ENCODE data around the gene TAF15.

TAF15 gene

DNA sequence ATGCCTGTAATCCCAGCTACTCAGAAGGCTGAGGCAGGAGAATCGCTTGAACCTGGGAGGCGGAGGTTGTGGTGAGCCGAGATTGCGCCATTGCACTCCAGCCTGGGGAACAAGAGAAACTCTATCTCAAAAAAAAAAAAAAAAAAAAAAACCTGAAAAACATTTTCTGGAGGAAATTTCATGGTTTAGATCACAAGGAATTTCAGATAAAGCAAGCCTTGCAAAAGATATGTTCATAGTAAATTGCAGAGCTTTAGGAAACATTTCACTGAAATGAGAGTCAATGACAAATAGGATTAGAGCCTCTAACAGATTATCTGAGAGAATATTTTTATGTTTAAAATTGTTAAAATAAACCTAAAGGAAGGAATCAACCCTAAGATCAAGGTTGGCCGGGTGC is 3.2 kb downstream of the TAF15 start:
- no peak for DNase-seq (ENCODE audit: extremely low spot score, insufficient read length, low read depth)
- FAIRE-seq: no peak

- DNase-seq (ENCODE audit: extremely low spot score, insufficient read length, low read depth) (no peak), FAIRE-seq (no peak)
Measured at GRCh38 chr17:35816723-35817122, 7.4 kb downstream of the TAF15 start.

DNA sequence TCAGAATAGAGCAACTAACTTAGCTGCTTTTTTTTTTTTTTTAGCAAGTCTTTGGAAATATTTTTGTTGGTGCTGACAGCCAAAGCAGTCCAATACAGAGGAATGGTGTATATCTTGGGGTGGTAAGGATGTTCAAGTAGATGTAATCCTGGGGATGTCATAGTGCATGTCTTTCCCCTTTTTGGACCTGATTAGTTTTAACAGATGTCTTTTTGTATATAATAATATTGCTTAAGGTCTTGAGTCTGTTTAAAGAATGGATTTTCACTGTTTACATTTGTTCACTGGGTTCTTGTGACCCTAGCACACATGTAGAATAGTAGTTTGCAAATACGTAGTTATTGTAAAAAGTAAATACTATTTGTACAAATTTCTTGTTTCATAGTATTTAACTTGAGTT is 7.9 kb downstream of the TAF15 start:
- DNase-seq (ENCODE audit: extremely low spot score, insufficient read length, low read depth) (no peak), FAIRE-seq (no peak)

DNA sequence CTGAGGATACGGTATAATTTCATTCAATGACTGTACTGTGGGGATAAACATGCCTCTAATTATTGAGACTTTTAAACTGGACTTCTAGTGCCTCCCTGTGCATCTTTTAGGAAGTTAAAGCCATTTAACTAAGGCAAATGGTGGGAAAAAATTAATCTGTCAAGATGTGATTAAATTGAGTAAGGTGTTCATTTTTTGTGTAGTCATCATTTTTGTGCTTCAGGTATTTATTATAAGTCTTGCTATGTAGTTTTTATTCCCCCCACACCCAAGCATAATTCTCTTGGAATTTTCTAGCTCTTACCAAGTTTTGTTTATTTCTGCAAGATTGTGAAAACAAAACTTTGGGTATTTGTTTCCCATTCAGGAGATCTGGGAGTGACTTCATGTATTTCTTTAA is 10.2 kb downstream of the TAF15 start:
- FAIRE-seq: no peak
- DNase-seq (ENCODE audit: extremely low spot score, insufficient read length, low read depth): no peak

DNA sequence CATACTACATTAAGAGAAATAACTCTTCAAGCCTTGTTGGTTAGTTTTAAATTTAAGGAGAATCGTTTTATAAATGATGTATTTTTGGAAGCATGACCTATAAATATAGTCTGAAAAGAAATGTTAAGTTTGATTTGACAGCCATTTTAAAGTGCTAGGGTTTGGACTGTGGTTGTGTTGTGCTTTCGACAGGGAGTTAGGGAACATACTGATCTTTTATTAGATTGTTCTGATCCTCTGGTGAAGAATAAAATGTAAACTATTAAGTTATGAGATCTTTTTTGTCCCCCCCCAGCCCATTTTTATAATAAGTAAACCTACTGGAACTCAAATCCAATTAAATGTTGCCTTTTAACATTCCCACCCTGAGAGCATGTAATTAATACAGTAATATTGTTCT is 12.0 kb downstream of the TAF15 start:
- FAIRE-seq: no peak

GRCh38 chr17:35825206-35825605 is 15.9 kb downstream of the TAF15 start:
- no peak for FAIRE-seq
- no peak for DNase-seq (ENCODE audit: extremely low spot score, insufficient read length, low read depth)

More for the DNA sequence above, 12.0 kb downstream of the TAF15 start:
- DNase-seq (ENCODE audit: extremely low spot score, insufficient read length, low read depth): no peak

DNA sequence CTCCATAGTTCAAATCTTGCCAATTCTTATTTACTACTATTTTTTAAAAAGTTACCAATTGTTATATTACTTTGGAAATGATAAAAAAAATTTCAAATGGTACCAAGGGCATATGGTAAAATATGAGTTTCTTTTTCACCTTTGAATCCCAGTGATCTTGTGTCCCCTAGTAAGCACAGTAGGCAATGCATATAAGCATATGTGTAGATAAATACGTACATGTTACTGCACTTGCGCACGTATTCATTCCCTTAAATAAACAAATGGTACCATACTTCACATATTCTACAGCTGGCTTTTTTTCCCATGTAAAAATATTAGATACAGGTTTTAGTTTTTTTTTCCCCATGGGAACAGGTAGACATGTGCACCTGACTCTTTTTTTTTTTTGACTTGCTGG is 31.8 kb downstream of the TAF15 start:
- DNase-seq (ENCODE audit: extremely low spot score, insufficient read length, low read depth): no peak
- FAIRE-seq: no peak

- FAIRE-seq: no peak
- no peak for DNase-seq (ENCODE audit: extremely low spot score, insufficient read length, low read depth)
Measured at GRCh38 chr17:35841505-35841904, 32.2 kb downstream of the TAF15 start.

DNA sequence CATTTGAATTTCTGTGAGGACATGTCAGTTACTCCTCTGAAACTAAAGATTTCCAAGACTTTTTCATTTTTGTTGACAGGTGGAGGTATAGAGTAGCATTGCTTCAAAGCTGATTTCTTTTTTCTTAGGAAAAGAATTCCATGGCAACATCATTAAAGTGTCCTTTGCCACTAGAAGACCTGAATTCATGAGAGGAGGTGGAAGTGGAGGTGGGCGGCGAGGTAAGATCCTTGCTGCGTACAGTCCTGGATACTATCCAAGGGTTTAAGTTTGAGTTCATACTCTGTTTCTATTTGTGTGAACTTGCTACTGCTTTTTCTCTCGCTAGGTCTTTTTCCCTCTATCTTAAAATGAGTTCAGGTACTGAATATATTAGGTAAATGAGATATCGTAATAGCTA is 33.0 kb downstream of the TAF15 start:
- DNase-seq (ENCODE audit: extremely low spot score, insufficient read length, low read depth): no peak
- FAIRE-seq: no peak

GRCh38 chr17:35843698-35844097 is 34.4 kb downstream of the TAF15 start:
- no peak for DNase-seq (ENCODE audit: extremely low spot score, insufficient read length, low read depth)

DNA sequence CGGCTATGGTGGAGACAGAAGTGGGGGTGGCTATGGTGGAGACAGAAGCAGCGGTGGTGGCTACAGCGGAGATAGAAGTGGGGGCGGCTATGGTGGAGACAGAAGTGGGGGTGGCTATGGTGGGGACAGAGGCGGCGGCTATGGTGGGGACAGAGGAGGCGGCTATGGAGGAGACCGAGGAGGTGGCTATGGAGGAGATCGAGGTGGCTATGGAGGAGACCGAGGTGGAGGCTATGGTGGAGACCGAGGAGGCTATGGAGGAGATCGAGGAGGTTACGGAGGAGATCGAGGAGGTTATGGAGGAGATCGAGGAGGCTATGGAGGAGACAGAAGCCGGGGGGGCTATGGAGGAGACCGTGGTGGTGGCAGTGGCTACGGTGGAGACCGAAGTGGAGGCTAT is 35.3 kb downstream of the TAF15 start:
- DNase-seq (ENCODE audit: extremely low spot score, insufficient read length, low read depth) (no peak), FAIRE-seq (no peak)

More at GRCh38 chr17:35843698-35844097, 34.4 kb downstream of the TAF15 start:
- no peak for FAIRE-seq

DNA sequence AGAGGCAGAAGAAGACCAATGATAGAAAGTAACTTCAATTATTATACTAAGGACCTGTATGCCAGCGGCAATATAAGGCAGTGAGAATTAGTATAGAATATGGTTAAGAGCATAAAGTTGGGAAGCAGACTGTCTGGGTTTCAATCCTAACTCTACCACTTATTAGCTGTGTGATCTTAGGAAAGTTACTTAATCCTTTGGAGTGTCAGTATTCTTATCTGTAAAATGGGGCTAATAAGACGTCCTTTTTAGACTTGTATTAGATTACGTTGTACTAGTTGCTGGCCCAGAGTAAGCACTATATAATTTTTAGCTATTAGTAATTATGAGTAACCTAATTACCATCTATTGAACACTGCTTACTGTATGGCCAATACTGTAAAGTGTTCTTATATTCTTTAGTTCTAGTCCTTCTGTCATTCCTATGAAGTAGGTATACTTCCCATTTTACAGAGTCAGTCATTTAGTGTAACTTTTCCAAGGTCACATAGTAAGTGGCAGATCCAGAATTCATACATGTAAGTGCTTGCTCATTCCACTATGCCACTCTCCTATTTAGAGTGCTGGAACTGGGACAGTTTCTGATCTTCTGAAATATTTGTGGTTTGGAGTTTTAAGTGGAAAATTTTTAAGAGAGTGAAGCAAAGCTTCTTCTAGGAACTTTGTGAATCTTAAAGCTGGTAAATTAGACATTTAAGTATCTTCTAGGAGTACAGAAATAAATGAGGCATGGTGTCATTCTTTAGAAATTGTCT is 36.9 kb downstream of the TAF15 start:
- no peak for FAIRE-seq

DNA sequence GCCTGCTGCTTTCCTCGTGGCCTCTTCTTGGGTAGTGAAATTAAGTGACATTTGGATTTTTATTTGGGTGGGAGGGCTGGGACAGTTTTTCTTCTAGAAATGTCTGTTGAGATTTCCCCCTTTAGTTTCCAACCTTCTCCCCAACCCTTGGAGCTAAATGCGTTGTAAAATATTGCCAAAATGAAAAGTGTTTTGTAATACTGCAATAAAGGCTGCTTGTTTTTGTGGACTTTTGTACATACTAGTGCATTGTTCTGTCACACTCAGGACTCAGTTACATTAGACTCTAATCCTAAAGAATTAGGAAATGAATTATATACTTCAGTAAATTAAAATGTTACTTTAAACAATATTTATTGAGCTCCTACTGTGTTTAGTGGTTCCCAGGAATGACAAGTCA is 37.7 kb downstream of the TAF15 start:
- DNase-seq (ENCODE audit: extremely low spot score, insufficient read length, low read depth) (no peak), FAIRE-seq (no peak)

More for the DNA sequence above, 36.9 kb downstream of the TAF15 start:
- no peak for DNase-seq (ENCODE audit: extremely low spot score, insufficient read length, low read depth)

DNA sequence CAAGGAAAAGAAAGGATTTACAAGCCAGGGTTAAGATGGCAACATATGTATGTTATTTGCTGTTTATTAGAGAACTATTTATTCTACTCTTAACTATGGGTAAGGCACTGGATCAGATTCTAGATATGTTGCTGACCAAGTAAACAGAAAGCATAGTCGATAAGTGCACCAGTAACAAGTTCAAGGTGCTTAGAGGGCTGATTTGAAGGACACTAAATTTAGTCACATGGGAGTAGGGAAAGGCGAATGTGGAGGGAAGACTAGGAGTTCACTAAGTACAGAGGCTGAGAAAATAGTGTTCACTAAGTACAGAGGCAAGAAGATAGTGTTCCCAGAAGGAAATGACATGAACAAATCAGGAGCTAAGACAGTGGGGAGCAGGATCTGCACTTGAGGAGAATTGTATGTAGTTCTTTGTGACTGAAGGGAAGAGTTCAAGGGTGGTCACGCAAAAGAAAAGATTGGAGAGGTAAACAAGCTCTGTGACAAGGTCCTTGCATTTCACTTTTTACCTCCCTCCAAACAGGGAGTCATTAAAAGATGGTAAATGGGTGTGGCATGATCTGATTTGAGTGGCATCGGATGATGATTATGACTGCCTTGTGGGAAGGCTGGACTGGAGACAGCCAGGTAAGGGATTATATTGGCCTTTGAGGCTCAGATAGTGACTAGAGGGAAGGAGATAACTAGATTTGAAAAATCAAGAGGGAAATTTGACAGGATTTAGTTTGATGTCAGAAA is 38.5 kb downstream of the TAF15 start:
- FAIRE-seq: no peak
- no peak for DNase-seq (ENCODE audit: extremely low spot score, insufficient read length, low read depth)

GRCh38 chr17:35849469-35850348 is 40.4 kb downstream of the TAF15 start:
- DNase-seq (ENCODE audit: extremely low spot score, insufficient read length, low read depth) (peak; percentile 35), FAIRE-seq (no peak)

DNA sequence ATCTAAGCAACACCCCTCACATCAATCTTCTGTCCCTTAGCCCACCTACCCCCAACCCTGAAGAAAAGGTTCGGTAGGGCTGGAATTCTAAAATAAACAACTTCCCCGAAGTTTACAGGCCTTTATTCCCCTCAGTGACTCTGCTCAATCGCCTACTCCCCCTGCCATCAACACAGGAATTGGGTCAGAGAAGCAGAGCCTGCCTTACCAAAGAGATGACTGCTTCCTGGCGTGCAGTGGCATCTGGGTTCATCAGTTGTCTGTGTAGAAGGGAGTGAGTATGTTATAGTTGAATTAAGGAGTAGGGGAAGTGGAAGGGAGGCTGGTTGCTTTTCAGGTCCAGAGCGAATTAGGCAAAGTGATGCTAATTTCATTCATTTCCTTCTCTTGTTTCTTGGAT is 46.7 kb downstream of the TAF15 start:
- FAIRE-seq: no peak
- no peak for DNase-seq (ENCODE audit: extremely low spot score, insufficient read length, low read depth)

GRCh38 chr17:35856603-35857002 is 47.3 kb downstream of the TAF15 start:
- FAIRE-seq: no peak
- DNase-seq (ENCODE audit: extremely low spot score, insufficient read length, low read depth): no peak

DNA sequence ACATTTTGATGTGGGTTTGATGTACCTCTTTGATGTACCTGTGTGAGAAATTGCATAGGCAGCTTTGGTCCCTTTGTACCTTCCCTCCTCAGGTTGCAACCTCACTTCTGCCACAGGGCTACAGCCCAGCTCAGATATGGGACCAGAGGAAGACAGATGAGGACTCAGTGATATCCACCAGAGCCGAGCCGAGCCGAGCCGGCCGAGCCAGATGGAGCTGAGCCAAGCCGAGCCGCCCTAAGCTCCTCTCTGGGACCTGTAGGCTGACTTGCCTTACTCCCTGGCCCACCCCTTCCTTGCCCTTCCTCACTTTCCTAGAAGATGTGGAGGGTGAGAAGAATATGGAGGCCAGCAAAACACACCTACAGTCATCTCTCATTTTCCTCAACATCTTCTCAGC is 55.6 kb downstream of the TAF15 start:
- no peak for FAIRE-seq
- no peak for DNase-seq (ENCODE audit: extremely low spot score, insufficient read length, low read depth)

DNA sequence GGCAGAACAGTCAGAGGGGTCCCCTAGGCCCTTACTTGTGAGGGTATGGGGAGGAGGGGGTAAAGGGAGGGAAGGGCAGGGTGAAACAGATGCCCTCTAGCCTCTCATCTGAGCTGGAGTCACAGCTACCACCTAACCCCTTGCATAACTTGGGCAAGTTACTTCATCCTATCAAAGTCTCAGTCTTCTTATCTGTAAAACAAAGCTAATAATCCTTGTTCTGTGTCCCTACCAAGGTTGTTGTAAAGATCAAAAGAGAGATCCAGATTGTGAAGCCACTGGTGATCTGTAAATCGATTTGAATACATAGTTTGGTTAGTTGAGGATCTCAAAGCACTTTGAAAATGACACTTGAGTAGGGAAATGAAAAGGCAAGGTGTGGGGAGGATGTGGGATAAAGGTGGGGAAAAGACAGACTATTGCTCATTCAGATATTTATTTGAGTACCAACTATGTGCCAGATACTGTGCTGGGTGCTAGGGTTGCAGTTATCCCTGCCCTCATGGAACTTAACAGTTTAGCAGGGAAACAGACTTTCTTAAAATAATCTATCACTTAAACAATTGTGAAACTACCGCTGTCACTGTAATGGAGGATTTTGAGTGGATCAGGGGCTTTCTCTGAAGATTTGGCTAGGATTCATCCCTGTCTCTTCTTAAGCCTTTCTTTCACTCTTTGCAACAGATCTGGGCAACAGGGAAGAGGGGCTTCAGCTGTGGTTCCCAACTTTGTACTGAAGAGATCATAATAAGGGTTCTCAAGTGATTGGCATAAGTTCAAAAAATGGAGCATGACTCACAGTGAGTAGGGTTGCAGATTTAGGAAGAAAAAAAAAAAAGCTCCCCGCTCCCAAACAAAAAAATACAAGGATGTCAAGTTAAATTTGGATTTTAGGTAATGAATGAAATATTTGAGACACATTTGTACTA is 56.4 kb downstream of the TAF15 start:
- FAIRE-seq: no peak
- DNase-seq (ENCODE audit: extremely low spot score, insufficient read length, low read depth): no peak

All from GM18507 (cell line).